Sigmoid colon (tissue), 7 donors: ENCODE measurements around the gene L2HGDH. TPM values are rescaled to one million over a fixed set of nuclear protein-coding genes. Genes with fewer than 3 reads are reported as not detected.

Source experiments
- DNase-seq: peaks from one replicate; pipeline ENCODE4 v3.0.0-alpha.2; 2019
- H3K27ac ChIP-seq, 4 donors: fragments of 200-600 bp; sonication (generic); one replicate each; pipeline ENCODE4 v1.5.1; 2016 to 2019; ENCODE audit warnings: mild to moderate bottlenecking in 1 of 4
- H3K27me3 ChIP-seq, 3 donors: fragments of 200-600 bp; sonication (generic); one replicate each; pipeline ENCODE4 v1.5.1; 2019; ENCODE audit warnings: mild to moderate bottlenecking in 1 of 3
- H3K36me3 ChIP-seq, 4 donors: fragments of 200-600 bp; sonication (generic); one replicate each; pipeline ENCODE4 v1.5.1; 2016 to 2019
- H3K4me1 ChIP-seq, 4 donors: fragments of 200-600 bp; sonication (generic); one replicate each; pipeline ENCODE4 v1.5.1; 2017 to 2019
- H3K4me3 ChIP-seq, 4 donors: fragments of 200-600 bp; sonication (generic); one replicate each; pipeline ENCODE4 v1.5.1; 2017 to 2019; ENCODE audit warnings: mild to moderate bottlenecking in 2 of 4, moderate library complexity in 1 of 4
- H3K9me3 ChIP-seq, 4 donors: fragments of 200-600 bp in 3 of 4; sonication (generic) in 3 of 4; one replicate each; pipeline versions ENCODE4 v1.5.1 to v1.6.1; 2013 to 2019
- CTCF ChIP-seq, 4 experiments: fragments of 450-650 bp in 3 of 4; fragments of 200-600 bp in 1 of 4; IDR thresholded peaks; one replicate each; pipeline ENCODE4 v1.5.1; 2016 to 2019; ENCODE audit warnings: antibody characterized with exemption in 4 of 4, mild to moderate bottlenecking in 3 of 4, moderate library complexity in 2 of 4
- EP300 ChIP-seq, 4 donors: sonication (generic); formaldehyde crosslinking; IDR thresholded peaks; one replicate each; pipeline ENCODE4 v1.6.1; 2017; ENCODE audit warnings: antibody characterized with exemption in 4 of 4
- POLR2A ChIP-seq, 2 donors: fragments of 450-650 bp; IDR thresholded peaks; one replicate each; pipeline ENCODE4 v1.6.1; 2016; ENCODE audit warnings: antibody characterized with exemption in 2 of 2, mild to moderate bottlenecking in 2 of 2, moderate library complexity in 2 of 2
- POLR2AphosphoS5 ChIP-seq, 4 donors: sonication (generic); formaldehyde crosslinking; IDR thresholded peaks; one replicate each; pipeline ENCODE4 v1.6.1; 2017; ENCODE audit warnings: antibody characterized with exemption in 4 of 4
- WGBS, 2 donors: extraction: QIAGEN DNeasy Blood & Tissue Kit; methylation state at CpG; one replicate each; pipeline ENCODE4 v1.1.7; 2013; 5-methylcytosine and 5-hydroxymethylcytosine counted together
- intact Hi-C: fragments of 100-400 bp; cut with DNase I; formaldehyde crosslinking; loops from one replicate; pipeline ENCODE4 v1.15.1; 2023
- polyA plus RNA-seq, 3 donors: library from polyadenylated mRNA; stranded (reverse); fragments of 200-250 nt; gene quantifications; one replicate each; pipeline ENCODE4 v1.2.3, GENCODE V29; 2013
- total RNA-seq, 4 donors: library from RNA; depleted of rRNA; stranded (reverse); fragments of >200 nt; gene quantifications; one replicate each; pipeline ENCODE4 v1.1.0, GENCODE V29; 2016
- donor health status: healthy with polysubstance abuse.
- donor health status: Bipolar disorder and iron deficiency.
- donor health status: healthy.

L2HGDH gene
- total and polyA plus RNA-seq, 7 donors: 2.7 to 6.7 (median 3.9) TPM

GRCh38 chr14:50335989-50336824 lies 24.2 kb upstream of the L2HGDH start:
- 39 to 78% methylated on average over 7 of the region's 7 CpGs for WGBS, 2 donors
- Histone ChIP-seq H3K27me3 (no peaks in the 10 kb centered on the region), H3K9me3 (no peaks in the 10 kb centered on the region), H3K27ac (peak overlapping the region; percentile 64 to 76 (median 70)), H3K4me1 (peaks cover 0 to 75% (median 37%) of the 10 kb centered on the region in 4 donors), H3K36me3 (peaks cover 0 to 23% (median 4%) of the 10 kb centered on the region in 4 donors), H3K4me3 (no peak overlapping the region)
- no peak for TF ChIP-seq POLR2A (IDR thresholded peaks at IDR 0.05)
- TF ChIP-seq EP300 (IDR thresholded peaks at IDR 0.05): no peak
- intact Hi-C loops: no loop called here
- DNase-seq: no peak

GRCh38 chr14:50335389-50335788 lies 23.4 kb upstream of the L2HGDH start:
- Histone ChIP-seq H3K4me3 (no peak overlapping the region), H3K9me3 (no peaks in the 10 kb centered on the region), H3K4me1 (peaks cover 0 to 67% (median 36%) of the 10 kb centered on the region in 4 donors), H3K36me3 (peaks cover 0 to 30% (median 5%) of the 10 kb centered on the region in 4 donors), H3K27ac (peak overlapping the region; percentile 64 to 76 (median 70)), H3K27me3 (no peaks in the 10 kb centered on the region)
- 12 to 51% methylated on average over 7 of the region's 7 CpGs for WGBS, 2 donors
- peak; percentile 24 to 66 (median 46) for TF ChIP-seq POLR2AphosphoS5 (IDR thresholded peaks at IDR 0.05)
- no peak for TF ChIP-seq POLR2A (IDR thresholded peaks at IDR 0.05)
- TF ChIP-seq CTCF (IDR thresholded peaks at IDR 0.05): peak in 1 of 4 experiments; percentile 22
- peak in 1 of 4 donors; percentile 29 for TF ChIP-seq EP300 (IDR thresholded peaks at IDR 0.05)
- DNase-seq: peak; percentile 86
- intact Hi-C loops: no loop called here

GRCh38 chr14:50334211-50334610 lies 22.2 kb upstream of the L2HGDH start:
- TF ChIP-seq EP300 (IDR thresholded peaks at IDR 0.05) (no peak), CTCF (IDR thresholded peaks at IDR 0.05) (no peak), POLR2A (IDR thresholded peaks at IDR 0.05) (no peak), POLR2AphosphoS5 (IDR thresholded peaks at IDR 0.05) (no peak)
- Histone ChIP-seq H3K4me3 (no peak overlapping the region), H3K36me3 (peaks cover 0 to 42% (median 5%) of the 10 kb centered on the region in 4 donors), H3K27me3 (no peaks in the 10 kb centered on the region), H3K4me1 (peaks cover 0 to 55% (median 30%) of the 10 kb centered on the region in 4 donors), H3K27ac (peak overlapping the region in 3 of 4 donors; percentile 70 to 76 (median 71)), H3K9me3 (no peaks in the 10 kb centered on the region)
- no peak for DNase-seq
- intact Hi-C loops: no loop called here
- WGBS, 2 donors: 91 to 96% methylated on average over 8 of the region's 8 CpGs

- Histone ChIP-seq H3K4me1 (peaks cover 0 to 45% (median 27%) of the 10 kb centered on the region in 4 donors), H3K27ac (peak overlapping the region in 2 of 4 donors; percentile 23 to 49), H3K27me3 (no peaks in the 10 kb centered on the region), H3K36me3 (peaks cover 0 to 47% (median 8%) of the 10 kb centered on the region in 4 donors), H3K4me3 (no peak overlapping the region), H3K9me3 (no peaks in the 10 kb centered on the region)
- DNase-seq: peak; percentile 75
- 84% methylated on average over 3 of the region's 3 CpGs for WGBS, 2 donors
- TF ChIP-seq POLR2A (IDR thresholded peaks at IDR 0.05) (no peak), CTCF (IDR thresholded peaks at IDR 0.05) (no peak), EP300 (IDR thresholded peaks at IDR 0.05) (no peak), POLR2AphosphoS5 (IDR thresholded peaks at IDR 0.05) (no peak)
- intact Hi-C loops: no loop called here
Observed at GRCh38 chr14:50333014-50333509, 21.0 kb upstream of the L2HGDH start.

- TF ChIP-seq CTCF (IDR thresholded peaks at IDR 0.05): no peak
- TF ChIP-seq EP300 (IDR thresholded peaks at IDR 0.05): no peak
- TF ChIP-seq POLR2AphosphoS5 (IDR thresholded peaks at IDR 0.05): no peak
- no peak for TF ChIP-seq POLR2A (IDR thresholded peaks at IDR 0.05)
- Histone ChIP-seq H3K36me3 (peaks cover 0 to 53% (median 8%) of the 10 kb centered on the region in 4 donors), H3K4me1 (peaks cover 0 to 36% (median 25%) of the 10 kb centered on the region in 4 donors), H3K27ac (no peak overlapping the region), H3K9me3 (no peaks in the 10 kb centered on the region), H3K4me3 (no peak overlapping the region), H3K27me3 (no peaks in the 10 kb centered on the region)
- DNase-seq: no peak
- intact Hi-C loops: no loop called here
Observed at GRCh38 chr14:50331596-50331995, 19.6 kb upstream of the L2HGDH start.
